Pancreas (tissue), 10 donors: ENCODE results near the gene DDX51. TPM values are rescaled to one million over a fixed set of nuclear protein-coding genes. Genes with fewer than 3 reads are reported as not detected.

ENCODE experiments used
- ATAC-seq, 4 donors: fragments of 200-7000 bp; cut with Tn5 transposase; one replicate each; pipeline versions ENCODE4 v1.8.0 to v1.9.1; 2020; ENCODE audit warnings: mild to moderate bottlenecking in 4 of 4, moderate library complexity in 4 of 4
- DNase-seq, 6 donors: peaks; one replicate each; pipeline ENCODE4 v3.0.0-alpha.2; 2020
- FAIRE-seq: peaks from 2 replicates; lab custom pipeline; 2012; peaks lifted over from hg19 to GRCh38; lab: Jason Lieb, UNC
- H3K27ac ChIP-seq, 4 donors: fragments of 200-600 bp; sonication (generic); 1 replicate in 3 of 4; 2 replicates in 1 of 4; pipeline versions ENCODE4 v1.5.0 to v1.8.0; 2020
- H3K27me3 ChIP-seq, 4 donors: fragments of 200-600 bp; one replicate each; pipeline ENCODE4 v1.8.0; 2021
- H3K36me3 ChIP-seq, 3 donors: fragments of 200-600 bp; sonication (generic) in 1 of 3; one replicate each; pipeline versions ENCODE4 v1.5.0 to v1.8.0; 2020 to 2021
- H3K4me1 ChIP-seq, 3 donors: fragments of 200-600 bp; one replicate each; pipeline ENCODE4 v1.8.0; 2021
- H3K4me3 ChIP-seq, 4 donors: fragments of 200-600 bp; sonication (generic) in 2 of 4; one replicate each; pipeline versions ENCODE4 v1.5.0 to v1.8.0; 2020 to 2021
- H3K9me3 ChIP-seq, 4 donors: fragments of 200-600 bp; one replicate each; pipeline ENCODE4 v1.8.0; 2021
- CTCF ChIP-seq, 4 donors: fragments of 200-600 bp; sonication (generic) in 3 of 4; IDR thresholded peaks; one replicate each; pipeline versions ENCODE4 v1.5.0 to v1.8.0; 2021; ENCODE audit warnings: antibody characterized with exemption in 4 of 4
- WGBS, 2 donors: extraction: QIAGEN DNeasy Blood & Tissue Kit; methylation state at CpG; one replicate each; pipeline ENCODE4 v1.1.7; 2013; 5-methylcytosine and 5-hydroxymethylcytosine counted together
- intact Hi-C, 3 donors: fragments of 100-400 bp; cut with DNase I; formaldehyde crosslinking; loops; one replicate each; pipeline versions ENCODE4 v1.11.1 to v1.14.2; 2022
- polyA plus RNA-seq, 2 donors: library from polyadenylated mRNA; stranded (reverse); fragments of 200-250 nt; gene quantifications; one replicate each; pipeline ENCODE4 v1.2.3, GENCODE V29; 2013
- total RNA-seq, 6 donors: library from RNA; stranded (reverse); fragmentation: NEBNext Ultra II Directional in 4 of 6; extraction: Animal tissue kit (Norgen Biotek cat#: 25700) in 4 of 6; gene quantifications; one replicate each; pipeline versions ENCODE4 v1.2.1 to v1.2.4, GENCODE V29; 2021 to 2023
- donor health status: healthy with polysubstance abuse.
- donor health status: DM: no; HTN: no; CAD: no; lungs with moderate emphysema.
- donor health status: DM: no; HTN: no; CAD: no.
- donor health status: control.
- donor health status: control.
- donor health status: Bipolar disorder and iron deficiency.
- donor health status: DM: yes; HTN: yes; CAD: no.
- donor health status: DM: no; HTN: no; CAD: no.
- donor health status: DM: no; HTN: no; CAD: no.
- donor health status: DM: yes; HTN: yes; CAD: no.

DDX51 gene
- total and polyA plus RNA-seq, 8 donors, result 7.8 to 46.7 (median 13.7) TPM

DNA sequence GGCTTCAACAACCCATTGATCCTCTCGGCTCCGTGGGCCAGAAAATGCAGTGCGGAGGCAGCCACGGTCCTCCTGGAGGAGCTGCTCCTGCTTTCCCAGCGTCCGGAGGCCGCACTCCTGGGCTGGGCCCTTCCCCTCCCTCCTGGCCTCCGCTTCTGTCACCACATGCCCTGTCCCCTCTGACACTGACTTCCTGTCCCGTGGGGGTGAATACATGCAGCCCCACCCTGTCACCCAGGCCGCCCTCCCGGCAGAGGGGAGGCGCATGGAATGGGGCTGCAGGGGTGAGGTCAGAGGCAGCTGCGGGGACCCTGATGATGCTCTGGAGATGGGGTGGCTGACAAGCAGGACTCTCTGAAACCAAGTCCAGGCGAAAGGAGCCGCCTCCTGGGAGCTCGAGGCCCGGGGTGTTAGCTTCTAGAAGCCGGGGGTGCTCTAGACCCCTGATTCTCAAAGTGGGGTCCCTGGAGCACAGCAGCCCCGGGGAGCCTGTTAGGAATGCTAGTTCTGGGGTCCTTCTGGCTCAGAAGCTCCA, 32.3 kb upstream of the DDX51 start:
- FAIRE-seq (no peak), ATAC-seq (no peak), DNase-seq (peak in 2 of 6 donors; percentile 8 to 53)
- Histone ChIP-seq H3K36me3 (no peaks in the 10 kb centered on the region), H3K4me3 (no peak overlapping the region), H3K9me3 (no peaks in the 10 kb centered on the region), H3K27ac (no peak overlapping the region), H3K27me3 (peaks cover 0 to 19% (median 0%) of the 10 kb centered on the region in 4 donors), H3K4me1 (no peaks in the 10 kb centered on the region)
- intact Hi-C loops, result no loop called here
- WGBS, 2 donors, result 53 to 61% methylated on average over 19 of the region's 19 CpGs
- no peak for TF ChIP-seq CTCF (IDR thresholded peaks at IDR 0.05)

DNA sequence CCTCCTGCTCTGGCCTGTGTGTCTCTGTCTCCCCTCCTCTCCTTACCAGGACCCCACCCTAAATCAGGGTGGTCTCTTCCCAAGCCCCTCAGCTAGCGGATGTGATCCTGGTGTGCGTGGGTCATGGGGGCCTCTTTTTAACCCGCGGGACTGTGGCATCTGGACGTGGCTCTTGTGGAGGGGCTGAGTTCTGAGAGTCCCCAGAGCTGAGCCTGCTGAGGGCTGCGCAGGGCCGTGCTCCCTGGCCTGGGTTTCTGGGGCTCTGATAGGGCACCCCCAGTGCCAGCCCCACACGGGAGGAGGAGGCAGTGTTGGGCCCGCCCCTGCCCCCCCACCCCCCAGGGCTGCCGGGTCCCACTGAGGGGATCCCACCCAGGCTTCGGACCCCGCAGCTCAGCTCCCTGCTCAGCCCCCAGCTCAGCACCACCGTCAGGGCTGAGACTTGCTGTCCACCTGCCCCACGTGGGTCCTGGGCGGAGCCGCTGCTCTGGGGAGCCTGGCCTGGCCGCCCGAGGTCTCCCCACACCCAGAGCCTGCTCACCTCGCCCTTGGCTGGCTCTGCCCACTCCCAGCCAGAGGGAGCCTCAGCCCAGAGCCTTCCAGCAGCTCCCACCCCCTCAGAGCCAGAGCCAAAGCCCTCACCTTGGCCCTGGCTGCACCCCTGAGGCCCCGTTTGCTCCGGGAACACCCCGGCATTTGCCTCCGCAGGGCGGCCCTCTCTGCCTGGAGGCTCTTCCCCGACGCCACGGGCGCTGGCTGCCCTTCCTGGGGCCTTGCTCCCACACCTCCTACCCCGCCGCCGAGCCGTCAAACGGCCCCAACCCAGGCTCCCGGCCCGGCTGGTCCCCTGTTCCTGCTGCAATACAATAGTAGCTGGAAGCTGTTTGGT, 31.6 kb upstream of the DDX51 start:
- H3K27me3 ChIP-seq, result peaks cover 0 to 19% (median 0%) of the 10 kb centered on the region in 4 donors
- 50% methylated on average over 34 to 35 of the region's 35 CpGs for WGBS, 2 donors
- intact Hi-C loops, result no loop called here
- DNase-seq (peak in 2 of 6 donors; percentile 17 to 63), FAIRE-seq (no peak), ATAC-seq (peak in 1 of 4 donors; percentile 26)
- H3K4me1 ChIP-seq, result no peaks in the 10 kb centered on the region
- H3K4me3 ChIP-seq, result no peak overlapping the region
- no peak for TF ChIP-seq CTCF (IDR thresholded peaks at IDR 0.05)
- H3K9me3 ChIP-seq, result no peaks in the 10 kb centered on the region
- H3K27ac ChIP-seq, result no peak overlapping the region
- H3K36me3 ChIP-seq, result no peaks in the 10 kb centered on the region

- peaks cover 0 to 19% (median 0%) of the 10 kb centered on the region in 4 donors for H3K27me3 ChIP-seq
- FAIRE-seq (no peak), ATAC-seq (peak in 2 of 4 donors; percentile 52 to 61), DNase-seq (peak in 2 of 6 donors; percentile 20 to 57)
- TF ChIP-seq CTCF (IDR thresholded peaks at IDR 0.05), result no peak
- H3K4me3 ChIP-seq, result no peak overlapping the region
- WGBS, 2 donors, result 34 to 38% methylated on average over 25 of the region's 25 CpGs
- H3K9me3 ChIP-seq, result no peaks in the 10 kb centered on the region
- no peaks in the 10 kb centered on the region for H3K36me3 ChIP-seq
- H3K27ac ChIP-seq, result no peak overlapping the region
- no peaks in the 10 kb centered on the region for H3K4me1 ChIP-seq
- intact Hi-C loops, result no loop called here
Observed at GRCh38 chr12:132174839-132175490, 30.8 kb upstream of the DDX51 start.

GRCh38 chr12:132174015-132174838, 30.1 kb upstream of the DDX51 start:
- WGBS, 2 donors, result 68 to 76% methylated on average over 29 to 30 of the region's 30 CpGs
- ATAC-seq (no peak), FAIRE-seq (no peak), DNase-seq (peak in 2 of 6 donors; percentile 9 to 66)
- intact Hi-C loops, result no loop called here
- Histone ChIP-seq H3K27ac (no peak overlapping the region), H3K9me3 (no peaks in the 10 kb centered on the region), H3K36me3 (no peaks in the 10 kb centered on the region), H3K27me3 (peaks cover 0 to 15% (median 0%) of the 10 kb centered on the region in 4 donors), H3K4me3 (no peak overlapping the region), H3K4me1 (no peaks in the 10 kb centered on the region)
- TF ChIP-seq CTCF (IDR thresholded peaks at IDR 0.05), result no peak
